NCI-H2081 treated with DMSO at 0.1 percent for 48 hours (cell line): ENCODE data around the gene CDS2.
A peak's percentile ranks its signal among the peaks of the same experiment; 100 is the strongest.
"Not testable (repeated sequence)": the region's sequence is repeated elsewhere in the genome, so short reads cannot be mapped to it uniquely, and the experiment has no call there.

Experiments
- DNase-seq: peaks from one replicate; lab custom pipeline; 2025; lab: John Stamatoyannopoulos, UW

The CDS2 gene

GRCh38 chr20:5126512-5127203, at the start of gene CDS2:
Gene CDS2, plus strand, starts transcription at chr20:5127008. Its CDS starts 85 bp downstream, at chr20:5127093.
- DNase-seq, result peak; percentile 94

- DNase-seq, result no peak
Measured at GRCh38 chr20:5077761-5078387, 48.9 kb upstream of the CDS2 start.

GRCh38 chr20:5078399-5078958, 48.3 kb upstream of the CDS2 start:
- DNase-seq, result no peak

GRCh38 chr20:5080384-5080877, 46.4 kb upstream of the CDS2 start:
- no peak for DNase-seq

GRCh38 chr20:5085380-5085779, 41.4 kb upstream of the CDS2 start:
- no peak for DNase-seq

GRCh38 chr20:5088688-5089087, 38.1 kb upstream of the CDS2 start:
- DNase-seq, result no peak

- DNase-seq, result no peak
Measured at GRCh38 chr20:5090191-5090590, 36.6 kb upstream of the CDS2 start.

- no peak for DNase-seq
Measured at GRCh38 chr20:5091902-5092301, 34.9 kb upstream of the CDS2 start.

- DNase-seq, result no peak
Measured at GRCh38 chr20:5092765-5093339, 34.0 kb upstream of the CDS2 start.

GRCh38 chr20:5095454-5095853, 31.4 kb upstream of the CDS2 start:
- no peak for DNase-seq

GRCh38 chr20:5095931-5096330, 30.9 kb upstream of the CDS2 start:
- no peak for DNase-seq

GRCh38 chr20:5096463-5096862, 30.3 kb upstream of the CDS2 start:
- DNase-seq, result no peak

GRCh38 chr20:5099009-5099408, 27.8 kb upstream of the CDS2 start:
- DNase-seq, result not testable (repeated sequence)

- not testable (repeated sequence) for DNase-seq
Measured at GRCh38 chr20:5099909-5100308, 26.9 kb upstream of the CDS2 start.

GRCh38 chr20:5100684-5101347, 26.0 kb upstream of the CDS2 start:
- no peak for DNase-seq

GRCh38 chr20:5104479-5104878, 22.3 kb upstream of the CDS2 start:
- DNase-seq, result no peak

- no peak for DNase-seq
Measured at GRCh38 chr20:5109276-5109675, 17.5 kb upstream of the CDS2 start.

- DNase-seq, result no peak
Measured at GRCh38 chr20:5113615-5113986, 13.2 kb upstream of the CDS2 start.

GRCh38 chr20:5114403-5114802, 12.4 kb upstream of the CDS2 start:
- no peak for DNase-seq

GRCh38 chr20:5116875-5117274, 9.9 kb upstream of the CDS2 start:
- no peak for DNase-seq

GRCh38 chr20:5118220-5119142, 8.3 kb upstream of the CDS2 start:
- DNase-seq, result no peak

GRCh38 chr20:5119143-5119434, 7.7 kb upstream of the CDS2 start:
- DNase-seq, result no peak
